Fibroblast of skin of right biceps (primary cell): Measurements from ENCODE around the gene SLC22A13.
A peak's percentile ranks its signal among the peaks of the same experiment; 100 is the strongest.
"Not testable (repeated sequence)": the region's sequence is repeated elsewhere in the genome, so short reads cannot be mapped to it uniquely, and the experiment has no call there.

Source experiments
- DNase-seq: peaks from one replicate; pipeline ENCODE4 v3.0.0-alpha.2; 2013

Gene SLC22A13

GRCh38 chr3:38265604-38266307 is at the start of gene SLC22A13:
SLC22A13 (plus strand) TSS chr3:38265812; CDS start chr3:38265861, 49 bp downstream.
- DNase-seq: no peak

- no peak for DNase-seq
These were observed 45.9 kb upstream of the SLC22A13 start for GRCh38 chr3:38219609-38220197.

GRCh38 chr3:38221005-38221404 is 44.6 kb upstream of the SLC22A13 start:
- no peak for DNase-seq

GRCh38 chr3:38222032-38222634 is 43.5 kb upstream of the SLC22A13 start:
- DNase-seq: no peak

- DNase-seq: no peak
These were observed 41.3 kb upstream of the SLC22A13 start for GRCh38 chr3:38224357-38224756.

GRCh38 chr3:38226273-38226672 is 39.3 kb upstream of the SLC22A13 start:
- peak; percentile 47 for DNase-seq

GRCh38 chr3:38227989-38228388 is 37.6 kb upstream of the SLC22A13 start:
- peak; percentile 83 for DNase-seq

GRCh38 chr3:38229036-38229435 is 36.6 kb upstream of the SLC22A13 start:
- DNase-seq: no peak

- no peak for DNase-seq
These were observed 32.9 kb upstream of the SLC22A13 start for GRCh38 chr3:38232701-38233100.

GRCh38 chr3:38235466-38235865 is 30.1 kb upstream of the SLC22A13 start:
- DNase-seq: no peak

- no peak for DNase-seq
These were observed 27.1 kb upstream of the SLC22A13 start for GRCh38 chr3:38238416-38239008.

GRCh38 chr3:38242812-38243211 is 22.8 kb upstream of the SLC22A13 start:
- DNase-seq: not testable (repeated sequence)

- DNase-seq: no peak
These were observed 19.7 kb upstream of the SLC22A13 start for GRCh38 chr3:38245930-38246329.

- DNase-seq: peak; percentile 86
These were observed 18.1 kb upstream of the SLC22A13 start for GRCh38 chr3:38247366-38248035.

GRCh38 chr3:38250198-38250597 is 15.4 kb upstream of the SLC22A13 start:
- DNase-seq: no peak

- no peak for DNase-seq
These were observed 14.4 kb upstream of the SLC22A13 start for GRCh38 chr3:38251197-38251596.

- DNase-seq: no peak
These were observed 11.9 kb upstream of the SLC22A13 start for GRCh38 chr3:38253704-38254103.

GRCh38 chr3:38254872-38255271 is 10.7 kb upstream of the SLC22A13 start:
- no peak for DNase-seq

- no peak for DNase-seq
These were observed 10.0 kb upstream of the SLC22A13 start for GRCh38 chr3:38255627-38256026.

- DNase-seq: peak; percentile 12
These were observed 8.0 kb upstream of the SLC22A13 start for GRCh38 chr3:38257583-38257982.

- no peak for DNase-seq
These were observed 5.1 kb upstream of the SLC22A13 start for GRCh38 chr3:38260474-38260873.

- no peak for DNase-seq
These were observed 1.2 kb upstream of the SLC22A13 start for GRCh38 chr3:38264353-38264771.

- no peak for DNase-seq
These were observed 833 bp upstream of the SLC22A13 start for GRCh38 chr3:38264779-38265178.
